ENCODE results near the gene PIK3CG. TPM values are rescaled to one million over a fixed set of nuclear protein-coding genes. Genes with fewer than 3 reads are reported as not detected.
A peak's percentile ranks its signal among the peaks of the same experiment; 100 is the strongest.

The PIK3CG gene
- total and polyA plus RNA-seq, 10 of the 15 experiments (the other 5 are each of a cell fraction or from before 2014, with no cell fraction given) = 0.79 to 7.6 (median 5.2) TPM

DNA sequence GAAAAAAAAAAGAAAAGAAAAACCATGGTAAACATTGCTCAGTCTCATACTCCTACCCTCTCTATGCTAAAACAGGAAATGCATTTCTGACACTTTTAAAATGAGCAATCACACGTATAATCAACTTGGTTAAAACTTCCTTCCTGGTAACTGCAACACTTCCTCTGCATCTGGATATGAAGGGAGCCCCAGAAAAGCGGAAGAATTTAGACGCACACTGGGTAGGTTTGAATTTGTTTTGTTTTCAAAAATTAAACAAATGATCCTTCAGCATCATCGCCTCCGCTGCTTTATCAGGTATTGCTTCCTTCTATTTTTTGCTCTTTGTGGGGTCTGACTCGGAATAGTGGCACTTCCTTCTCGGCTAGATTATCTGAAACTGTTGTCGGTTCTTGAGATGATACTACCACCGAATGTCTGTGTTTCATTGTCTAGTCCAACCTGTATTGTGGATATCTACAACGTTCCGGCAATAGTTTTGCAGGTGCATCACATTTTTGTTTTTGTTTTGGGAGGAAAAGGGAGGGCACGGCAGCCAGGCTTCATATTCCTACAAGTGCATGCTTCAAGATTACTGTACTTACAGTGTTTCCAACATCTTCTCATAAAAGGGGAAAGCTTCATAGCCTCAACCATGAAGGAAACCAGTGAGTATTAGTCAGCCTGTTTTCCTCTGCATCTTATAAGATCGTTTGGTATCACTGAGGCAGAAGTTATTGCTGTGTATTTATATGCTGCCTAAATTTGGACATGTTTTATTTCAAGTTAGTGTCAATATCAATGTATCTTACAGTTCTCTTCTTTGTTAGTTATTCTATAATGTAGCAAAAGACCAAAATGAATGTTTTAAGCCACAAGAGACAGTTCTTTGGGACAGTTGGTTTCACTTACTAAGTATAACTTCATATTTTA is at the start of gene PIK3CG (continued):
- TF ChIP-seq, protein P1, sequence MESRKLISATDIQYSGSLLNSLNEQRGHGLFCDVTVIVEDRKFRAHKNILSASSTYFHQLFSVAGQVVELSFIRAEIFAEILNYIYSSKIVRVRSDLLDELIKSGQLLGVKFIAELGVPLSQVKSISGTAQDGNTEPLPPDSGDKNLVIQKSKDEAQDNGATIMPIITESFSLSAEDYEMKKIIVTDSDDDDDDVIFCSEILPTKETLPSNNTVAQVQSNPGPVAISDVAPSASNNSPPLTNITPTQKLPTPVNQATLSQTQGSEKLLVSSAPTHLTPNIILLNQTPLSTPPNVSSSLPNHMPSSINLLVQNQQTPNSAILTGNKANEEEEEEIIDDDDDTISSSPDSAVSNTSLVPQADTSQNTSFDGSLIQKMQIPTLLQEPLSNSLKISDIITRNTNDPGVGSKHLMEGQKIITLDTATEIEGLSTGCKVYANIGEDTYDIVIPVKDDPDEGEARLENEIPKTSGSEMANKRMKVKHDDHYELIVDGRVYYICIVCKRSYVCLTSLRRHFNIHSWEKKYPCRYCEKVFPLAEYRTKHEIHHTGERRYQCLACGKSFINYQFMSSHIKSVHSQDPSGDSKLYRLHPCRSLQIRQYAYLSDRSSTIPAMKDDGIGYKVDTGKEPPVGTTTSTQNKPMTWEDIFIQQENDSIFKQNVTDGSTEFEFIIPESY (IDR thresholded peaks at IDR 0.05) = no peak
- TF ChIP-seq POU2F2 (IDR thresholded peaks at IDR 0.05; ENCODE audit: borderline replicate concordance, low read depth, low read length) (no peak), PML (IDR thresholded peaks at IDR 0.05; ENCODE audit: low read length) (0 out of 2 replicates have a peak, but pooled peaks have one; percentile 38), MYC (IDR thresholded peaks at IDR 0.05; ENCODE audit: insufficient read depth, insufficient read length, insufficient replicate concordance, low read length, severe bottlenecking) (no peak), CHD4 (IDR thresholded peaks at IDR 0.05) (no peak), RAD21 (IDR thresholded peaks at IDR 0.05; ENCODE audit: insufficient read depth, low read depth, low read length) (no peak), MTA2 (IDR thresholded peaks at IDR 0.05; ENCODE audit: low read depth) (0 out of 2 replicates have a peak, but pooled peaks have one; percentile 44), LARP7 (IDR thresholded peaks at IDR 0.05) (no peak), CBX5 (IDR thresholded peaks at IDR 0.05; ENCODE audit: low read depth) (no peak), CREM (IDR thresholded peaks at IDR 0.05; ENCODE audit: low read depth) (peak; percentile 31; the same call in 1 of the 2 replicates), CHD1 (IDR thresholded peaks at IDR 0.05; ENCODE audit: low read depth, low read length) (no peak), MEF2A (IDR thresholded peaks at IDR 0.05; ENCODE audit: insufficient read depth, low read depth, low read length) (0 out of 2 replicates have a peak, but pooled peaks have one; percentile 9)
- TF ChIP-seq, protein P2, sequence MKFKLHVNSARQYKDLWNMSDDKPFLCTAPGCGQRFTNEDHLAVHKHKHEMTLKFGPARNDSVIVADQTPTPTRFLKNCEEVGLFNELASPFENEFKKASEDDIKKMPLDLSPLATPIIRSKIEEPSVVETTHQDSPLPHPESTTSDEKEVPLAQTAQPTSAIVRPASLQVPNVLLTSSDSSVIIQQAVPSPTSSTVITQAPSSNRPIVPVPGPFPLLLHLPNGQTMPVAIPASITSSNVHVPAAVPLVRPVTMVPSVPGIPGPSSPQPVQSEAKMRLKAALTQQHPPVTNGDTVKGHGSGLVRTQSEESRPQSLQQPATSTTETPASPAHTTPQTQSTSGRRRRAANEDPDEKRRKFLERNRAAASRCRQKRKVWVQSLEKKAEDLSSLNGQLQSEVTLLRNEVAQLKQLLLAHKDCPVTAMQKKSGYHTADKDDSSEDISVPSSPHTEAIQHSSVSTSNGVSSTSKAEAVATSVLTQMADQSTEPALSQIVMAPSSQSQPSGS (IDR thresholded peaks at IDR 0.05; ENCODE audit: low read length) = peak; percentile 63; the same call in 1 of the 2 replicates
- TF ChIP-seq, protein P3, sequence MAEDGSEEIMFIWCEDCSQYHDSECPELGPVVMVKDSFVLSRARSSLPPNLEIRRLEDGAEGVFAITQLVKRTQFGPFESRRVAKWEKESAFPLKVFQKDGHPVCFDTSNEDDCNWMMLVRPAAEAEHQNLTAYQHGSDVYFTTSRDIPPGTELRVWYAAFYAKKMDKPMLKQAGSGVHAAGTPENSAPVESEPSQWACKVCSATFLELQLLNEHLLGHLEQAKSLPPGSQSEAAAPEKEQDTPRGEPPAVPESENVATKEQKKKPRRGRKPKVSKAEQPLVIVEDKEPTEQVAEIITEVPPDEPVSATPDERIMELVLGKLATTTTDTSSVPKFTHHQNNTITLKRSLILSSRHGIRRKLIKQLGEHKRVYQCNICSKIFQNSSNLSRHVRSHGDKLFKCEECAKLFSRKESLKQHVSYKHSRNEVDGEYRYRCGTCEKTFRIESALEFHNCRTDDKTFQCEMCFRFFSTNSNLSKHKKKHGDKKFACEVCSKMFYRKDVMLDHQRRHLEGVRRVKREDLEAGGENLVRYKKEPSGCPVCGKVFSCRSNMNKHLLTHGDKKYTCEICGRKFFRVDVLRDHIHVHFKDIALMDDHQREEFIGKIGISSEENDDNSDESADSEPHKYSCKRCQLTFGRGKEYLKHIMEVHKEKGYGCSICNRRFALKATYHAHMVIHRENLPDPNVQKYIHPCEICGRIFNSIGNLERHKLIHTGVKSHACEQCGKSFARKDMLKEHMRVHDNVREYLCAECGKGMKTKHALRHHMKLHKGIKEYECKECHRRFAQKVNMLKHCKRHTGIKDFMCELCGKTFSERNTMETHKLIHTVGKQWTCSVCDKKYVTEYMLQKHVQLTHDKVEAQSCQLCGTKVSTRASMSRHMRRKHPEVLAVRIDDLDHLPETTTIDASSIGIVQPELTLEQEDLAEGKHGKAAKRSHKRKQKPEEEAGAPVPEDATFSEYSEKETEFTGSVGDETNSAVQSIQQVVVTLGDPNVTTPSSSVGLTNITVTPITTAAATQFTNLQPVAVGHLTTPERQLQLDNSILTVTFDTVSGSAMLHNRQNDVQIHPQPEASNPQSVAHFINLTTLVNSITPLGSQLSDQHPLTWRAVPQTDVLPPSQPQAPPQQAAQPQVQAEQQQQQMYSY (CRISPR knock-in tag; IDR thresholded peaks at IDR 0.05) = no peak
- TF ChIP-seq, protein P4, sequence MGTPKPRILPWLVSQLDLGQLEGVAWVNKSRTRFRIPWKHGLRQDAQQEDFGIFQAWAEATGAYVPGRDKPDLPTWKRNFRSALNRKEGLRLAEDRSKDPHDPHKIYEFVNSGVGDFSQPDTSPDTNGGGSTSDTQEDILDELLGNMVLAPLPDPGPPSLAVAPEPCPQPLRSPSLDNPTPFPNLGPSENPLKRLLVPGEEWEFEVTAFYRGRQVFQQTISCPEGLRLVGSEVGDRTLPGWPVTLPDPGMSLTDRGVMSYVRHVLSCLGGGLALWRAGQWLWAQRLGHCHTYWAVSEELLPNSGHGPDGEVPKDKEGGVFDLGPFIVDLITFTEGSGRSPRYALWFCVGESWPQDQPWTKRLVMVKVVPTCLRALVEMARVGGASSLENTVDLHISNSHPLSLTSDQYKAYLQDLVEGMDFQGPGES (IDR thresholded peaks at IDR 0.05) = no peak
- TF ChIP-seq, protein P5, sequence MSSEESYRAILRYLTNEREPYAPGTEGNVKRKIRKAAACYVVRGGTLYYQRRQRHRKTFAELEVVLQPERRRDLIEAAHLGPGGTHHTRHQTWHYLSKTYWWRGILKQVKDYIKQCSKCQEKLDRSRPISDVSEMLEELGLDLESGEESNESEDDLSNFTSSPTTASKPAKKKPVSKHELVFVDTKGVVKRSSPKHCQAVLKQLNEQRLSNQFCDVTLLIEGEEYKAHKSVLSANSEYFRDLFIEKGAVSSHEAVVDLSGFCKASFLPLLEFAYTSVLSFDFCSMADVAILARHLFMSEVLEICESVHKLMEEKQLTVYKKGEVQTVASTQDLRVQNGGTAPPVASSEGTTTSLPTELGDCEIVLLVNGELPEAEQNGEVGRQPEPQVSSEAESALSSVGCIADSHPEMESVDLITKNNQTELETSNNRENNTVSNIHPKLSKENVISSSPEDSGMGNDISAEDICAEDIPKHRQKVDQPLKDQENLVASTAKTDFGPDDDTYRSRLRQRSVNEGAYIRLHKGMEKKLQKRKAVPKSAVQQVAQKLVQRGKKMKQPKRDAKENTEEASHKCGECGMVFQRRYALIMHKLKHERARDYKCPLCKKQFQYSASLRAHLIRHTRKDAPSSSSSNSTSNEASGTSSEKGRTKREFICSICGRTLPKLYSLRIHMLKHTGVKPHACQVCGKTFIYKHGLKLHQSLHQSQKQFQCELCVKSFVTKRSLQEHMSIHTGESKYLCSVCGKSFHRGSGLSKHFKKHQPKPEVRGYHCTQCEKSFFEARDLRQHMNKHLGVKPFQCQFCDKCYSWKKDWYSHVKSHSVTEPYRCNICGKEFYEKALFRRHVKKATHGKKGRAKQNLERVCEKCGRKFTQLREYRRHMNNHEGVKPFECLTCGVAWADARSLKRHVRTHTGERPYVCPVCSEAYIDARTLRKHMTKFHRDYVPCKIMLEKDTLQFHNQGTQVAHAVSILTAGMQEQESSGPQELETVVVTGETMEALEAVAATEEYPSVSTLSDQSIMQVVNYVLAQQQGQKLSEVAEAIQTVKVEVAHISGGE (CRISPR knock-in tag; IDR thresholded peaks at IDR 0.05) = no peak
